Lung microvascular endothelial cell (primary cell): Measurements from ENCODE around the gene ADRA2C. TPM values are rescaled to one million over a fixed set of nuclear protein-coding genes. Genes with fewer than 3 reads are reported as not detected.

ENCODE experiments used
- DNase-seq, 2 donors: peaks; one replicate each; pipeline versions ENCODE4 v3.0.0 to v3.0.0-alpha.2; 2010; ENCODE audit warnings: low read depth in 2 of 2
- total RNA-seq: library from RNA; depleted of rRNA; stranded (reverse); fragments of >200 nt; gene quantifications from 2 replicates; pipeline ENCODE4 v1.2.1, GENCODE V29; 2014

Gene ADRA2C
- total RNA-seq, 1 donor from 2014 or later: under 0.01 TPM

DNA sequence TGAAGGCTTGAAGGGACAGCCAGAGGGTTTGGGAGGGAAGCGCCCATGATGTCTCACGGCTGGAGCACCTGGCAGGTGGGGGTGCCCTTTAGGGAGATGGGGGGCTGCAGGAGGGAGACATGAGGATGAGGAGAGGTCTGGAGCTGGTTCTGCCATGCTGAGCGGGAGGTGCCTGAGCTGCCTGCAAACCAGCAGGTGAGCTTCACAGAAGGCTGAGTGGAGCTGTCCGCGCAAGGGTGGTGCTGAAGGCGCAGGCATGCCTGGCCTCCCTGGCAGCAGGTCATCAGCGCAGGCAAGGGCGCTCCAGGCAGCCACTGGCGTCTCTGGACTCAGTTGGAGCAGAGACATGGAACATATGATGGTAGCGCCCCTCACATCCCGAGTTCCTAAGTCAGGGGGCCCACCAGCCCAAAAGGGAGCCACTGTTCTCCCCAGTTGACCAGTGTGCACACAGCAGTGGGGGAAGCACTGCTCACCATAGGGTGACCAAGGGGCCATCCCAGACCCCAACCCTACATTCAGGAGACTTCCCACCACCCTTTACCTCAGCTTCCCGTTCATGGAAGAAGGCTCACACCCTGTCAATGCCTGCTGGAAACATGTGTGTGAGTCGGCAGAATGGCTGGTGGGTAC, 25.8 kb downstream of the ADRA2C start:
- DNase-seq: peak; percentile 40 to 63

DNA sequence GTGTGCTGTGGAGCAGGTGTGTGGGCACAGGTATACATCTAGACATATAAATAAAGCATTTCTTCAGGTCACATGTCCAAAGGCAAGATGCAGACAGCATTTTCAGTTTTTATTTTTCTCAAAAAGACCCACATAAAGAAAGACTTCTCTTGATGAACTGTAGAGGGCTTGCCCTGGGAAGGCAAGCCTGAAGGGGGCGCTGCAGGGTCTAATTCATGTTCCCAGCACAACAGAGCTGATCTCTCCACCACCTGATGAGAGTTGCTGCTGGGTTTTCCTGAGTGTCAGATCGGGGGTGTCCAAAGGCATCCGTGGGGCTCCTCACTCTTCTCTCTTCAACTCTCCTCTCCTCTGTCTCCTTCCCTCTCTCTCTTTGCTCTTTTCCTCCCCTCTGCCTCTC, 26.6 kb downstream of the ADRA2C start:
- DNase-seq: no peak

DNA sequence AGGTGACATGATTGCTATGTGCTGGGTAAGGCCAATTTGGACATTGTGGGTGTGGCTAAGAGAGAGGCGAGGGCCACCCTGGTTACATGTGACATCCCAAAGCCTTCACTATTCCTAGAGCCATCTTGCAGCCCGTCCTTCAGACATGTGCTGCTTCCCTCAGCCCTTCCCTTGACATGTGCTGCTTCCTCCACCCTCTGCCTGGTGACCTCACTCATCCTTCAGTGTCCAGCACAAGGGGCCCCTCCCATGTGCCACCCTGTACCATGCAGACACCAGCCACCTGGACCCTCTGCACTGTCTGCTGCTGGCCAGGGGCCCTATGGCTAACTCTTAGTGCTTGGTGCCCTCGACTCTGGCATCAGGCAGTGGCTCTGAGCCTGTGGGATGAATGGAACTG, 27.4 kb downstream of the ADRA2C start:
- no peak for DNase-seq

DNA sequence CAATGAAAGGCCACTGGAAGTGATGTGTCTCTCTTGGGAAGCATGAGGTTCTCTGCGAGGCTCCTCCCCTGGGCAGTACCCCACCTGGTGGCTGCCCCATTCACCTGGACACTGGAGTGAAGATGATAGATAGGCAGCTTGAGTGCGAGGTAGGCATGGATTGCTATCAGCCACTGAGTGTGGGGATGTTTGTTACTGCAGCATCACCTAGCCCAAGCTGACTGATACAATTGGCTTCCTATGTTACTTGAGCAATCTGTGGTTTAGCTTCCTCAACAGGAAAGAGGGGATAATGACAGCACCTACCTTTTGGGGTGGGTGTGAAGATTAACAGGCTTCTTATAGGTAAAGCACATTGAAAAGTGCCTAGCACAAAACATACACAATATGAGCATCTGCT, 30.8 kb downstream of the ADRA2C start:
- no peak for DNase-seq

DNA sequence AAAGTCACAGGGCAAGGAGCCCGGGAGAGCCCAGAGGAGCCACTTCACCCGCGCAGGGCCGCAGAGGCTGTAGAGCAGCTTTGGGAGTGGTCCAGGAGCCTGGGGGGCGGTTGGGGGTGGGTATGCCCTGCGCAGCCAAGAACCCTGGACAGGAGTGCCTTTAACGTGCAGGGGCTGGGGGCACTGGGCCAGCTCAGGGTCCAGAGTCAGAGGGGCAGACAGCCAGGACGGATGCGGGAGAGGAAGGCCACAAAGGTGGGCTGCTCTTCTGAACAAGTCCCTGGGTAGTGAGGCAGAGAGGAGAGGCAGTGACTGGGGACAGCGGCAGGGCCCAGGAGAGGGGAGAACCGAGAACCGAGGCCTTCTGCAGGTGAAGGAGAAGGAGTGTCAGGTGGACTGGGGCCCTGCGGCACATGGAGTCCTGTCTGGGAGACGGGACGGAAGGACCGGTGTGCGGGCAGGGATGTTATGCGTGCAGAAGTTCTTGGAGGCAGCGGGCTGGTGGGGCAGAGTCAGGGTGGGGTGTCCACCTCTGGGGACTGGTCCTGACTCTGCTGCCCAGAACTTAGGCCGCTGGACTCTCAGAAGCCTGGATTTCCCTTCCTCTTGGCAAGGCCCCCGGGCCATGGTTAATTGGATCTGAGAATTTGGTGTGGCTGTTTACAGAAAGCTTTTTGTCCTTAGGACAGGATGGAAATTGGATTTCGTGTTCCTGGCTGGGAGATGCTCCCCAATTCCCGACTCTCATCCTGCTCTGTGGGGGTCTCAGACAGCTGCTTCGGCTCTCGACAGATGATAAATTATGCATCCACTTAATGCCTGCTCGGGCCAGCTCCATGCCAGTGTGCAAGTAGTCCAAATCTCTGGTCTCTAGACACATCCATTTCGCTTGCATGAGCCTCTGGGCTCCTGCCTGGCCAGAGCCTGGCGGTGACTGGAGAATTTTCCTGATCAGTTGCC, 31.9 kb downstream of the ADRA2C start:
- DNase-seq: no peak

DNA sequence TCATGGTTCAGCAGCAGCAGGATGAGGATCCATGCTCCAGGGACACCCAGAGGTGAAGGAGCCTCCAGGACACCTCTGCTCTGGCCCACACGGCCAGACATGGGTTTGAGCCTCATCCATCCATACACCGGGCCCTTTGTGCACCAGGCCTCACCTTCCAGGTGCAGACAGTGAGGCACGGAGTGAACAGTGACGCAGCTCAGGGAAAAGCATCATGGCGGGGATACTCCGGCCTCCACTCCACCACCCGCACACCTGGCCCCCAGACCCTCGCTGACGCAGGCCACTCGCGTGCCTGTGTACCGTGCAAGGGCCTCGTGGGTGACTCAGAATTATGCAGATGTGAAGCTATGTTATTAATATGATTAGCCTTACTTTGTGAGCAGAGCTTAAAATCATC, 33.3 kb downstream of the ADRA2C start:
- no peak for DNase-seq

DNA sequence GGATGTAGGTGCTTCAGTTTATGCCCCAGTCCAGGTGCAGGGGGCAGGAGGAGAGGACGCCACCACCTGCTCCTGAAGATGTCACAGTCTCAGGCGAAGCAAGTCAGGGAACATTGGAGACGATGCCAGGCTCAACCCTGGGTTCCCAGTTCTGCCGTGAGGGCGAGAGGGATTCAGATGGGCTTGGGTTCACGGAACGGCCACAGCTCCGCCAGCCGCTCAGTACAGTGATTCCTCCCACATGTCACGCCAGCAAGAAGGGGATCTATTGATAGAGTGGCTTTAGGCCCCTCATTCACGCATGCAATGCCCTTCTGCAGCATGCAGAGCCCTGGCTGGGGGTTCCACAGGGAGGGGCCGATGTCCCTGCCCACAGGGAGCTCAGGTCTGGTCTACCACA, 34.2 kb downstream of the ADRA2C start:
- no peak for DNase-seq

DNA sequence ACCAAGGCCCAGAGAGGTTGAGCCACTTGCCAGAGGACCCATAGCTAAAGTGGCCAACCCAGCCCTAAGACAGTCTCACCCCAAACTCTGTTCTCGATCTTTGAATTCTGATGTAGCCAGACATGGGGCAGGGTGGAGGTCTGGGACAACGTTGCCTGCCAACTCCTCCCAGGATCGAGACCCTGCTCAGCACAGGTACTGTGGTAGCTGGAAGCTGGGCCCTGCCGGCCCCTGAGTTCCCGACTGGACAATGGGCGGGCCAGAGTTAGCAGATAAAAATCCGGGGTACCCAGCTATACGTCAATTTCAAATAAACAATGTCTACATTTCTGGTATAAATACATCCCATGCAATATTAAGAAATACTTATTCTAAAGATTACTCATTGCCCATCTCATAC, 35.3 kb downstream of the ADRA2C start:
- DNase-seq: no peak

DNA sequence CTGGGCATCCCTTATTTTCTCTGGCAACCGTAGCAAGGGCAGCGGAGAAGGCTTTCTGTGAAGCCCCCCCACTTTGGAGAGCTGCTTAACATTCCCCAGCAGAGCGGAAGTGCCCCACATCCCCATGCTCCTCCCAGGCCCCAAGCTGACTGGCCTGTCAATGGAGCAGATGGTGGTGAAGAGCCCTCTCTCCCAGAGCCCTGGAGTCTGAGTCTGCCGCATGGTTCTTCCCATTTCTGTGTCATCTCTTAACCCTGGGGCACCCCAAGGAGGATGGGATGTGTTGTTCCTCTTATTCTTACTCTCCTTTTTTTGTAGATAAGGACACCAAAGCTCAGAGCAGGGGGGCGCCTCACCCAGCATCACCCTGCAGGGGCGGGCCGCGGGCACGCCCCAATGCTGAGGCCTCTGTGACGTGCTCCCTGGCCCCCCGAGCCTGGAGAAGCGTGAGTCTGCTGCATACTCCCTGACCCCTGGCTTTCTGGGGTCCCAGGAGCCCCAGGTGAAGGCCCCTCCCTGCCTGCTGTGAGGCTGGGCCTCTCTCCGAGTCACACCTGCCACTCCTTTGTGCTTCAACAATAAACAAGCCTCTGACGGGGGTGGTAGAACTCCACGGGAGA, 35.9 kb downstream of the ADRA2C start:
- no peak for DNase-seq

DNA sequence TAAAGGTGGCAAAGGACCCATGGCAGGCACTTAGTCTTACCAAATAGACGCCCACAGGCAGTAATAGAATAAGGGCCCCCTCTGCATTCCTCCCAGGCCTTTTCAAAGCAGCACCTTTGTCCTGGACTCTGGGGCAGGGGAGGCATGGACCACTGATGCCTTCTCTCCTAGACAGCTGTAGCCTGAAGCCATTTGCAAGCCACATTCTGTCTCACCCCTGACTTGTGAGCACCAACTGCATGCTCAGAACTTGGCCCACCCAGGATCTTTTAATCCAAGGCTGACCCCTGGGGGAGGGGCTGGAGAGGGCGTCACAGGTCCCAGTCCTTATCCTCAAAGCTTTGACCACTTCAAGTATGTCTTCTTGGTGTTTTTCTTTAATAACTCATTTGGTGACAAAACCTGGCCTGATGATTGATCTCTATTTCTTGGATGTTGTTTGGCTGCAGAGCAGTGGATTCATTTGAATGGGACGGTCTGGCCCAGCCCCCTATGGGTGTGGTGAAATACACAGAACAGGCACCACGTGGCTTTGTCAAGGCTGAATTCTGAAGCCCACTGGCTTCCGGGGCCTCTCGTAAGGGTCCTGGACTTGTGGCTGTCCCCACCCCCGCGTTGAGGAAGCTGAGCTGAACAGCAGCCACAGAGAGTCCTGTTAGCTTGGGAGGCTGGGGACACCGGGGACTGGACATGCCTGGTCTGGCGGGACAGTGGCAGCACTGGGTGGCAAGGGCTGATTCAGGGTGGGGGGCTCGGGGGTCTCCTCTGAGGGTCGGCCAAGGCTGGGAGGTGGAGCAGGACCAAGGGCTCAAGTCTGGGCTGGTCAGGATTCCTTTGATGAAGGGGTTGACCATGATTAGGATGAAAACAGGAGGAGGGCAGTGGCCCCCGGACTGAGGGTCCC, 36.6 kb downstream of the ADRA2C start:
- DNase-seq: no peak

DNA sequence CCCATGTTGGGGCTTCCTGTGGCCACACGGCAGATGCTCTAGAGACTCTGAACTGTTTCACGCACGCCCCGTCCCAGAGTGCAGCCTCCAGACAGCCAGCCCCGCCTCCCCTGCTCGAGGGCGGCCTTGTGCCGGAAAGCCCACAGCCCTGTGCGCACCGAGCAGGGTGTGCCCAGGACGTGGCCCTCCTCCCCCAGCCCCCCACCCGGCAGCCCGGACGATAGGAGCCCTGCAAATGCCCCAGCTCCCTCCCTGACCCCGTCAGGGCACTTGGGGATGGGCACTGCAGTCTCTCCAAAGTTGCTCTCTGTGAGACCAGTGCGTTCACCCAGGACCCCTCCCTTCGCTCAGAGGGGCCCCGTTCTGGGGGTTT, 37.3 kb downstream of the ADRA2C start:
- DNase-seq: no peak

DNA sequence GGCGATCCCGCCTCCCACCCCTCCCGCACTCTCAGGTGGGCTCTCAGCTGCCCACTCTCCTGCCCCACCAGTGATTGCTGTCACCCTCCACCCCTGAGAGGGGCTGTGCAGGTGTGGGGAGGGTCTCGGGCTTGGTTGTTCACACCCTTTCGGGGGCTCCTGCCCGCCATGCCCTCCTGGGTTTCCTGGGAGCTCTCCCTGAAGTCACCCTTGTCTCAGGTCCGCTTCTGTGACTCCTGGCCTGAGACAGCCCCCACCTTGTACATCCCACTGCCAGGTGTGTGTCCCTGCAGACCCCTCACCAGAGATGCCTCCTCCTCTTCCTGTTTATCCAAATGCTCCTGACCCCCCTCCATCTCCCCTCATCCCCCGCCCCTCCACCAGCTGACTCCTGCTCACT, 37.8 kb downstream of the ADRA2C start:
- no peak for DNase-seq

DNA sequence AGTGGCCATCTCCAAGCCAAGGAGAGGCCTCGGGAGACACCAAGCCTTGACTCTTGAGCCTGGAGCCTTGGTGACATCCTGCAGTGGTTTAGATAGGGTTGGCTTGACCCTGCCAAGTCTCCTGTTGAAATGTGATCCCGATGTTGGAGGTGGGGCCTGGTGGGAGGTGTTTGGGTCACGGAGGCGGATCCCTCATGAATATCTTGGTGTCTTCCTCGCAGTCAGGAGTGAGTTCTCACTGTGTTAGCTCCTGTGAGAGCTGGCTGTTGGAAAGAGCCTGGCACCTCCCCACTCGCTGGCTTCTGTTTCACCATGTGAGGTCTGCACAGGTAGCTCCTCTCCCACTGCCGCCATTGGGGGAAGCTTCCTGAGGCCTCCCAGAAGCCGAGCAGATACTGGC, 38.8 kb downstream of the ADRA2C start:
- no peak for DNase-seq

DNA sequence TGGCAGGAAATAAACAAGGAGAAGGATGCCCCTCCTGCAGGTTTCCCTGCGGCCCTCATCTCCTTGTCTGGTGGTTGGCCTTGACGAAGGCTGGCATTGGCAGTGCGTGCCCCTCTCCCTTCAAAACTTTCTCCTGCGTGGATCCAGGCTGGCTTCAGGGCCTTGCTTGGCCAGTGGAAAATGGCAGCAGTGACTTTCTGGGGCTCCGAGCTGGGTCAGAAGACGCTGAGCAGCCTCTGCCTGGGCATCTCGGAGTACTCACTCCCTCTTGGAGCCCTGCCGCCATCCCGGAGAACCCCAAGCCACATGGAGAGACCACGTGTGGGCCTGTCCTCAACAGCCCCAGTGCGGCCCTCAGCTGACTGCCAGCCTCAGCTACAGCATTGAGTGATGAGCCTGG, 39.5 kb downstream of the ADRA2C start:
- no peak for DNase-seq

DNA sequence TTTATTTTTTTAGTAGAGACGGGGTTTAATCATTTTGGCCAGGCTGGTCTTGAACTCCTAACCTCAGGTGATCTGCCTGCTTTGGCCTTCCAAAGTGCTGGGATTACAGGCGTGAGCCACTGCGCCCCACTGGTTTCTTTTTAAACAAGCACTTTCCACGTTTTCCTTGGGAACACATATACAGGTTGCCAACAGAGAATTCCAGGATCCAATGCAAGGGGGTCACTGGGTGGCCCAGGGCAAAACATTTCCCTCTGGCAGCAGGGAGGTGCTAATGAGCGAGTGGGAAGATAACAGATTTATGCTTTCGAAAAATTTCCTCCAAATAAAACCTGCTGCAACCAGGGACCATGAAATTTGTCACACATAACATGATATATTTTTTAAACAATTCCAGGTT, 41.1 kb downstream of the ADRA2C start:
- no peak for DNase-seq

DNA sequence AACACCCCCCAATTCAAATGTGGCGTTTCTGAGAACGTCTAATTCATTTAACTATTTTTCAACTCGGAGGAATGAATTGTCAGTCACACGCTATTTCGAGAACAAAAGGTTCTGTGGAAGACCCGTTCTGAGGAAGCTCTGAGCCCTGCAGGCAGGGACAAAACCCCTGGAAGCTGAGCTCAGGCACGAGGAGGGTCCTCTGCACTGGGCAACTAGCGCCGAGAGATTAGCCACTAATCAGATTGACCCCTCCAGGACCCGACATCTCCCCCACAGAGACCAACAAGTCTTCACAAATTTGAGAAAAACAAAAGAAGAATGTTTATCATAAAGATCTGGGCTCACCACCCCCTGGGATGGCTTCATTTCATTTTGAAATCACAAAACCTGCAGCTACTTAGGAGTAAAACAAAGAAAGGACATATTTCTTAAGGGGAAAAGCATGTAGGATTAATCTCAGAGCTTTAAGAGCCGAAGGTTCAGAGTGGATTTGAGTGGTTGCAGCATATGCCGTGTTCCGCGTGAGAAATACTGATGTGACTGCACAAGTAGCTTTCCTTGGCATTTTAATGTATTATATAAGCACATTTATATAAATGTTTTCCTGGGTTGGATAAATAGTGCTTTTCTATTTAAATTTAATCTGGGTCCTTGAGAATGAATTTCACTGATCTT, 41.8 kb downstream of the ADRA2C start:
- no peak for DNase-seq

DNA sequence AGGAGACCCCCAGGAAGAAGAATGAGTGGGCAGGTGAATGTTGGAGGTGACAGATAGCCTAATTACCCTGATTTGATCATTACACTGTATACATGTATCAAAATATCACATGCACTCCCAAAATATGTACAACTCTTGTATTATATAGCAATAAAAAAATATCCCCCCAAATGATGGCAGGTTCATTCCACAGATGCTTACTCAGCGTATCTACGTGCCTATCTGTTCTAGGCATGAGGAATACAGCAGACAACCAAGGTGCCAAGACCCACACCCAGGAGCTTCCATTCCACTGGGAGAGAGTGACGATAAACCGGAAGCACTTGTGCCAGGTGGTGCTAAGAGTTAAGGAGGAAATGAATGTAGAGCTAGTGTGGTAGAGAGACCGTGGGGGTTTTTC, 42.4 kb downstream of the ADRA2C start:
- no peak for DNase-seq

DNA sequence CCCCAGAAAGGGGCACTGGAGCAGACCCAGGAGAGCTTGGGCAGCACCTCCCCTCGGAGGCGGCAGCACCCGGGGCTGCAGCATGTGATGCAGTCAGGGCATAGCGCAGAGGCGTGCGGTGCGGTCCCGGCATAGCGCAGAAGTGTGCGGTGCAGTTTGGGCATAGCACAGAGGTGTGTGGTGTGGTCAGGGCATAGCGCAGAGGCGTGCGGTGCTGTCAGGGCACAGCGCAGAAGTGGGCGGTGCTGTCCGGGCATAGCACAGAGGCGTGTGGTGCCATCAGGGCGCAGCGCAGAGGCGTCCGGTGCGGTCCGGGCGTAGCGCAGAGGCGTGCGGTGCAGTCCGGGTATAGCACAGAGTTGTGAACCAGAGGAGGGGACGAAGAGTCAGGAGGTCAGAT, 42.8 kb downstream of the ADRA2C start:
- no peak for DNase-seq

DNA sequence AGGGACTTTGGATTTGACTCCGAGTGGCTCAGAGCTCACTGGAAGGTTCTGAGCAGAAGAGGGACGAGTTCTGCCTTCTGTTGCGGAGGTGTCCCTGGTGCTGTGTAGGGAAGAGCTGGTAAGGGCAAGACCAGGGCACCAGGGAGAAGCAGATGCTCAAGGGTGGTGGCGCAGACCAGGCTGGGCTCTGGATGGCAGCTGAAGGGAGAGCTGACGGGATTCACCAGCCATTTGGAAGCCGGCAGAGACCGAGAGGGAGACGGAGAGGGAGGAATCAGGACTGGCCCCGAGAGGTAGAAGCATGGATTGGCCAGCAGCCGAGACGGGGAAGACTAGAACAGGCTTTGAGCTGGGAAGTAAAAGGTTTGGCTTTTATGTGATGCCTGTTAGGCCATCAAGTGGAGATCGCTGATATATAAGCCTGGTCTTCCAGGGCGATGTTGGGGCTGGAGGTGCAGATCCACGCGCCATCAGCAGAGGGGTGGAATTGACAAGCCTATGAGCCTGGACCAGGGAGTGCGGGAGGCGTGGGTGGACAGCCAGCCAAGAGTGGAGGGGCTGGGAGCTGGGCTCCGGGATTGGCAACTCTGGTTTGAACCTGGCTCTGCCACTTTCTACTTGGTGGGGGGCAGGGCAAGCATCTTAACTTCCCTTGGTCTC, 43.4 kb downstream of the ADRA2C start:
- DNase-seq: no peak

DNA sequence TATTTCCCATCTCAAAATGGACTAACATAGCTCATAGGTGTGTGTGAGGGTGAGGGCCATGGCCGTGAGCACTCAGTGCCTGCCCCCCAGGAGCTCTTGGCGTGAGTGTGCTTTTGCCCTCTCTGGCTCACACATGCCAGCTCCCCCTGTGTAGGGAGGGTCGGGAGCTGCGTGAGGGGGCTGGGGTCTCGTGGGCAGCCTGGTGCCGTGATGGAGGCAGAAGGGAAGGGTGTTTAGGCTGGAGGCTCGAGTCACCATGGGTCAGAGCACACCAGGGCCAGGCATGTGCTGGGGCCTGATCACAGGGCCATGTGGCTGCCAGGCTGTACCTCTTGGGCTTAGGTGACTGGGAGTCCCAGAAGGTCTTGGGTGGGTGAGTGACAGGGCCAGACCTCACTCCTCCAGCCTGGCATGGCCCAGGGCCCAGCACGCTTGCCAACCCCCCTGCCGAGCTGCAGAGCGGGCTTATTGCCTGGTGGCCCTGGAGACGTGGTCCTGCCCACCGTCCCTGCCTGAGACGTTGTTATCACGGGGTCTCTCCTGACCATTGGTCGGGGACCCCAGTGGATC, 44.0 kb downstream of the ADRA2C start:
- DNase-seq: no peak
